ENCODE data around the gene FNDC11.

DNA sequence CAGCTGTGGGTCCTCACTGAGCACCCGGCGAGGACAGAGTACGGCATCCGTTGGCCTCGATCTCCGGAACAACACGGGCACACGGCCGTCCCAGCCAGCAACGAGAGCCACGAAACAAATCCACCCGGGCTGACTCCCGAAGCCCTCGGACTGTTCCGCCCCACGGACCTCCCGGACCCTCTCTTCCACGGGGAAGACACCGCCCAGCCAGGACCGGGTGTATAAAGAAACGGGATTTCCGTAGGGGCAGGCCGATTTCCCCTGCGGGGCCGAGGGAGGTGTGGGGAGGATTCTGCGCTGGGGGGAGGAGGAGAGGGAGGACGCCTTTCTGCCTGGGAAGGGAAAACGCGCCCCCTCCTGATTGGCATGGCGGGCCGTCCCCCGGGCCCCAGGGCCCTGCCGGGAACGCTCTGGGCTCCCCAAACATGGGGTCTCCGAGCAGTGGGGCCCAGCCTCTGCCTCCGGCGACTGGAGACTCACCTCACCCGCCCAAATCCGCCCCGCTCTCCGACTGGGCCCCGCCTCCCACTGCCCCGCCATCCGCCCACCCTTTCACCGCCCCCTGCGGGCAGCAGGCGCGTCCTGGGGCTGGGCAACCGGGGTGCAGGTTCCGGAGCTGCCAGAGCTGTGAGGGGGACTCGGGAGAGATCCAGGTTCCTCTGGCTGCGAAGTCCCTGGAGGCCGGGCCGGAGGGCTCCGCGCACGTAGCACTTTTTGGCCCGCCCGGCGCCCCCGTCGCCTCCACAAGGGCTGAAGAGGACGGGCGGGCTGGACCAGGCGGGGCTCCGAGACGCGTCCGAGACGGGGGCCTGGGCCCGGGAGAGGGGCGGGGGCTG is 34.1 kb upstream of the FNDC11 start:
- TF ChIP-seq CTCF (IDR thresholded peaks at IDR 0.05; ENCODE audit: insufficient read depth, low read length) (no peak), GABPA (IDR thresholded peaks at IDR 0.05; ENCODE audit: low read depth) (no peak), POLR2AphosphoS5 (IDR thresholded peaks at IDR 0.05; ENCODE audit: low read depth) (no peak), REST (IDR thresholded peaks at IDR 0.05; ENCODE audit: insufficient replicate concordance, low read depth) (no peak), SPI1 (IDR thresholded peaks at IDR 0.05; ENCODE audit: borderline replicate concordance, low read depth) (no peak)
